Panc1 (cell line): ENCODE data around the gene ADCY7. TPM values are rescaled to one million over a fixed set of nuclear protein-coding genes. Genes with fewer than 3 reads are reported as not detected.

Source experiments
- ATAC-seq: fragments of 200-7000 bp; cut with Tn5 transposase; 2 replicates; pipeline ENCODE4 v1.9.1; 2020; ENCODE audit warnings: mild to moderate bottlenecking, moderate library complexity
- BruUV-seq: library from RNA; stranded (reverse); fragments of 400-500 nt; replicated peaks from 2 replicates; lab custom pipeline; 2021; lab: Mats Ljungman, UMichigan
- CTCF ChIA-PET: fragments of 300-600 bp; sonication (Branson Sonifier 250); formaldehyde crosslinking; loops from one replicate; lab custom pipeline; 2022; ENCODE audit warnings: antibody characterized with exemption; lab: Charles Lee
- POLR2A ChIA-PET: fragments of 300-600 bp; sonication (Branson Sonifier 250); formaldehyde crosslinking; loops from one replicate; lab custom pipeline; 2022; ENCODE audit warnings: antibody characterized with exemption; lab: Charles Lee
- DNase-seq: peaks from one replicate; pipeline ENCODE4 v3.0.0-alpha.2; 2010; ENCODE audit warnings: low read depth, low spot score
- H3K27ac ChIP-seq: 2 replicates; pipeline ENCODE4 v1.5.1; 2011; ENCODE audit warnings: mild to moderate bottlenecking, low read length, inconsistent platforms
- H3K27me3 ChIP-seq: fragments of 200-500 bp; sonication (Bioruptor generic); 2 replicates; pipeline ENCODE4 v1.6.0; 2014; ENCODE audit warnings: low read length, inconsistent platforms; ENCODE audit not compliant: control insufficient read depth, insufficient read depth
- H3K36me3 ChIP-seq: fragments of 200-500 bp; sonication (Bioruptor generic); 2 replicates; pipeline ENCODE4 v1.5.1; 2014; ENCODE audit warnings: inconsistent platforms, mild to moderate bottlenecking, low read length, moderate library complexity; ENCODE audit not compliant: control insufficient read depth, insufficient read depth
- H3K4me1 ChIP-seq: 2 replicates; pipeline ENCODE4 v1.5.1; 2011; ENCODE audit warnings: inconsistent platforms, mild to moderate bottlenecking, low read length, moderate library complexity; ENCODE audit not compliant: control insufficient read depth, insufficient read depth
- H3K4me3 ChIP-seq, 2 experiments: 2 replicates each; pipeline ENCODE4 v1.5.1; 2011 to 2012; ENCODE audit warnings: low read depth in 2 of 2, low read length in 2 of 2, mild to moderate bottlenecking in 2 of 2, inconsistent platforms in 1 of 2, moderate library complexity in 1 of 2
- H3K9me3 ChIP-seq: fragments of 200-500 bp; sonication (Bioruptor generic); 2 replicates; pipeline ENCODE4 v1.5.1; 2014; ENCODE audit warnings: low read depth, mild to moderate bottlenecking, inconsistent platforms, low read length, moderate library complexity; ENCODE audit not compliant: control insufficient read depth, insufficient read depth
- CTCF ChIP-seq: fragments of 450-650 bp; IDR thresholded peaks from 2 replicates; pipeline ENCODE4 v1.5.1; 2017; ENCODE audit warnings: mild to moderate bottlenecking
- POLR2AphosphoS5 ChIP-seq: IDR thresholded peaks from 2 replicates; pipeline ENCODE4 v1.6.1; 2012; ENCODE audit warnings: mild to moderate bottlenecking, low read depth, low read length, moderate library complexity
- REST ChIP-seq, 2 experiments: IDR thresholded peaks; 2 replicates each; pipeline ENCODE4 v1.6.1; 2011 to 2012; ENCODE audit warnings: low read depth in 2 of 2, control low read depth in 1 of 2, low read length in 1 of 2, mild to moderate bottlenecking in 1 of 2, moderate library complexity in 1 of 2; ENCODE audit not compliant: insufficient read depth in 1 of 2
- SIN3A ChIP-seq: IDR thresholded peaks from 2 replicates; pipeline ENCODE4 v1.6.1; 2012; ENCODE audit warnings: low read depth, mild to moderate bottlenecking, low read length, moderate library complexity, borderline replicate concordance; ENCODE audit not compliant: insufficient read depth
- TCF7L2 ChIP-seq: IDR thresholded peaks from 2 replicates; pipeline ENCODE4 v1.6.1; 2011; ENCODE audit warnings: mild to moderate bottlenecking, low read depth, low read length, inconsistent platforms
- in situ Hi-C: cut with HindIII; loops from 2 replicates; pipeline ENCODE4 v1.10.0; 2016; ENCODE audit warnings: low sequenced_read_pairs, low pct_unique_long_range_greater_than_20kb
- intact Hi-C: fragments of 100-400 bp; cut with micrococcal nuclease; formaldehyde crosslinking; loops from one replicate; pipeline ENCODE4 v1.10.0; 2022; ENCODE audit not compliant: unreplicated experiment
- total RNA-seq: library from RNA; stranded (reverse); gene quantifications from one replicate; pipeline ENCODE4 v1.2.1, GENCODE V29; 2021; ENCODE audit not compliant: unreplicated experiment

Gene ADCY7
- total RNA-seq, 1 experiment from 2014 or later = 6.3 TPM

- Histone ChIP-seq H3K27ac (no peak overlapping the region), H3K4me3 (no peak overlapping the region), H3K9me3 (no peaks in the 10 kb centered on the region), H3K27me3 (no peaks in the 10 kb centered on the region), H3K36me3 (no peaks in the 10 kb centered on the region), H3K4me1 (0 out of 2 replicates have a peak, but pooled peaks cover 2% of the 10 kb centered on the region)
- POLR2A ChIA-PET = no interaction called here
- in situ Hi-C loops = no loop called here
- CTCF ChIA-PET = no interaction called here
- DNase-seq (no peak), ATAC-seq (no peak)
- no TSS peak for BruUV-seq
- no peak for TF ChIP-seq TCF7L2
- no peak for TF ChIP-seq POLR2AphosphoS5
- TF ChIP-seq SIN3A = no peak
- TF ChIP-seq CTCF = no peak
- no peak for TF ChIP-seq REST (IDR thresholded peaks at IDR 0.05; ENCODE audit: insufficient read depth in 1 of 2, low read depth in 2 of 2, low read length in 1 of 2)
- intact Hi-C loops = no loop called here
Measured at GRCh38 chr16:50298591-50299507, 32.5 kb downstream of the ADCY7 start.

GRCh38 chr16:50299508-50300105 lies 33.3 kb downstream of the ADCY7 start:
- intact Hi-C loops = no loop called here
- ATAC-seq (no peak), DNase-seq (no peak)
- POLR2A ChIA-PET = no interaction called here
- Histone ChIP-seq H3K9me3 (no peaks in the 10 kb centered on the region), H3K27ac (no peak overlapping the region), H3K4me3 (no peak overlapping the region), H3K36me3 (no peaks in the 10 kb centered on the region), H3K4me1 (0 out of 2 replicates have a peak, but pooled peaks cover 2% of the 10 kb centered on the region), H3K27me3 (no peaks in the 10 kb centered on the region)
- no TSS peak for BruUV-seq
- TF ChIP-seq CTCF (no peak), TCF7L2 (no peak), SIN3A (no peak), POLR2AphosphoS5 (no peak), REST (IDR thresholded peaks at IDR 0.05; ENCODE audit: insufficient read depth in 1 of 2, low read depth in 2 of 2, low read length in 1 of 2) (no peak)
- CTCF ChIA-PET = no interaction called here
- in situ Hi-C loops = no loop called here
